GM23338 (cell line): ENCODE results near the gene POMC. TPM values are rescaled to one million over a fixed set of nuclear protein-coding genes. Genes with fewer than 3 reads are reported as not detected.
A peak's percentile ranks its signal among the peaks of the same experiment; 100 is the strongest.

Source experiments
- ATAC-seq: fragments of 200-7000 bp; cut with Tn5 transposase; 3 replicates; pipeline ENCODE4 v1.9.1; 2020
- DNase-seq: peaks from one replicate; pipeline ENCODE4 v3.0.0-alpha.2; 2015; ENCODE audit warnings: low spot score
- H2AFZ ChIP-seq: fragments of 200-600 bp; sonication (generic); 2 replicates; pipeline ENCODE4 v1.8.0; 2016; ENCODE audit warnings: antibody characterized with exemption, mild to moderate bottlenecking, moderate library complexity
- H3F3A ChIP-seq: fragments of 200-600 bp; sonication (generic); replicated peaks from 2 replicates; pipeline ENCODE4 v1.8.0; 2017; ENCODE audit warnings: antibody characterized with exemption, mixed run types, low read depth
- H3K27ac ChIP-seq: fragments of 200-600 bp; sonication (generic); 2 replicates; pipeline ENCODE4 v1.6.1; 2016; ENCODE audit warnings: low read depth
- H3K27me3 ChIP-seq: fragments of 200-600 bp; sonication (generic); 2 replicates; pipeline ENCODE4 v1.8.0; 2016; ENCODE audit warnings: mild to moderate bottlenecking, mixed run types, moderate library complexity; ENCODE audit not compliant: insufficient read depth
- H3K36me3 ChIP-seq: fragments of 200-600 bp; sonication (generic); 2 replicates; pipeline ENCODE4 v1.8.0; 2016; ENCODE audit warnings: mild to moderate bottlenecking; ENCODE audit not compliant: insufficient read depth
- H3K4me1 ChIP-seq: fragments of 200-600 bp; sonication (generic); 2 replicates; pipeline ENCODE4 v1.8.0; 2016; ENCODE audit warnings: mild to moderate bottlenecking, moderate library complexity; ENCODE audit not compliant: insufficient read depth
- H3K4me2 ChIP-seq: fragments of 200-600 bp; sonication (generic); 2 replicates; pipeline ENCODE4 v1.7.1; 2017; ENCODE audit warnings: mixed run types
- H3K4me3 ChIP-seq: fragments of 200-600 bp; sonication (generic); 2 replicates; pipeline ENCODE4 v1.6.1; 2016; ENCODE audit warnings: mixed run types
- H3K79me2 ChIP-seq: fragments of 200-600 bp; sonication (generic); replicated peaks from 2 replicates; pipeline ENCODE4 v1.8.0; 2017; ENCODE audit warnings: mild to moderate bottlenecking; ENCODE audit not compliant: insufficient read depth
- H3K9me2 ChIP-seq: fragments of 200-600 bp; sonication (generic); 2 replicates; pipeline ENCODE4 v1.8.0; 2017; ENCODE audit not compliant: insufficient read depth
- H4K20me1 ChIP-seq: fragments of 200-600 bp; sonication (generic); replicated peaks from 2 replicates; pipeline ENCODE4 v1.8.0; 2017; ENCODE audit warnings: mild to moderate bottlenecking; ENCODE audit not compliant: insufficient read depth
- H3K27ac Mint-ChIP-seq: 2 replicates; pipeline ENCODE4 v1.8.0; 2020; ENCODE audit warnings: inconsistent platforms, mild to moderate bottlenecking, moderate library complexity, mixed read lengths
- H3K27me3 Mint-ChIP-seq: 3 replicates; pipeline ENCODE4 v1.8.0; 2022; ENCODE audit warnings: low read depth, mild to moderate bottlenecking, moderate library complexity, mixed read lengths, inconsistent platforms; ENCODE audit not compliant: insufficient read depth, poor library complexity
- H3K36me3 Mint-ChIP-seq: 3 replicates; pipeline ENCODE4 v1.8.0; 2021; ENCODE audit warnings: low read depth, mild to moderate bottlenecking, inconsistent platforms, moderate library complexity, mixed read lengths
- H3K4me1 Mint-ChIP-seq: 3 replicates; pipeline ENCODE4 v1.8.0; 2020; ENCODE audit warnings: mild to moderate bottlenecking, inconsistent platforms, mixed read lengths
- H3K4me3 Mint-ChIP-seq: 3 replicates; pipeline ENCODE4 v1.8.0; 2021; ENCODE audit warnings: moderate library complexity, mild to moderate bottlenecking, inconsistent platforms, mixed read lengths
- H3K9me3 Mint-ChIP-seq: 3 replicates; pipeline ENCODE4 v1.8.0; 2020; ENCODE audit warnings: moderate library complexity, mild to moderate bottlenecking, inconsistent platforms, mixed read lengths
- CREB1 ChIP-seq: fragments of 250-450 bp; sonication (Bioruptor Pico); IDR thresholded peaks from 2 replicates; pipeline ENCODE4 v1.5.0; 2020; ENCODE audit warnings: low read depth, mild to moderate bottlenecking, moderate library complexity
- EZH2 ChIP-seq: fragments of 200-600 bp; sonication (generic); IDR thresholded peaks from one replicate; pipeline ENCODE4 v1.8.0; 2017; ENCODE audit warnings: antibody characterized with exemption, mild to moderate bottlenecking, low read depth; ENCODE audit not compliant: unreplicated experiment
- EZH2phosphoT487 ChIP-seq: fragments of 200-600 bp; sonication (generic); IDR thresholded peaks from one replicate; pipeline ENCODE4 v1.8.1; 2018; ENCODE audit warnings: antibody characterized with exemption; ENCODE audit not compliant: unreplicated experiment
- NANOG ChIP-seq: IDR thresholded peaks from 2 replicates; pipeline ENCODE4 v1.6.1; 2016; ENCODE audit warnings: antibody characterized with exemption, borderline replicate concordance
- POLR2AphosphoS5 ChIP-seq: IDR thresholded peaks from 2 replicates; pipeline ENCODE4 v1.6.1; 2016; ENCODE audit warnings: antibody characterized with exemption, low read depth
- STAT1 ChIP-seq: IDR thresholded peaks from one replicate; pipeline ENCODE4 v1.6.1; 2016; ENCODE audit warnings: antibody characterized with exemption; ENCODE audit not compliant: unreplicated experiment
- long read RNA-seq: library from polyadenylated mRNA; unstranded; transcript quantifications from one replicate; pipeline ENCODE4 v2.0.0, GENCODE V29; 2020; ENCODE audit not compliant: unreplicated experiment
- polyA plus RNA-seq: library from polyadenylated mRNA; unstranded; fragments of >200 nt; fragmentation: Nextera tagmentation; extraction: Ambion mirVana; gene quantifications from 2 replicates; pipeline ENCODE4 v1.2.1, GENCODE V29; 2016
- total RNA-seq: library from RNA; depleted of rRNA; stranded (reverse); fragments of >200 nt; shearing (Covaris generic); gene quantifications from 2 replicates; pipeline ENCODE4 v1.2.3, GENCODE V29; 2014; rRNA removed
- TF ChIP-seq, protein P1 (sequence below), 2 experiments: fragments of 200-600 bp in 1 of 2; sonication (generic) in 1 of 2; conservative IDR thresholded peaks; 2 replicates each; pipeline versions ENCODE4 v1.5.1 to v1.6.1; 2016 to 2017; ENCODE audit warnings: antibody characterized with exemption in 2 of 2, low read depth in 2 of 2, mild to moderate bottlenecking in 2 of 2, moderate library complexity in 1 of 2
- TF ChIP-seq, protein P2 (sequence below): IDR thresholded peaks from one replicate; pipeline ENCODE4 v1.6.1; 2018; ENCODE audit warnings: antibody characterized with exemption; ENCODE audit not compliant: unreplicated experiment

Gene POMC
- 7.8 and 12.3 TPM in 2 replicates for total RNA-seq
- 8.5 and 8.7 TPM in 2 replicates for polyA plus RNA-seq
- long read RNA-seq, partial matches to known transcripts = 0 of 2 reads
- long read RNA-seq, other reads (novel, unspliced or antisense) = 0 of 2 reads

DNA sequence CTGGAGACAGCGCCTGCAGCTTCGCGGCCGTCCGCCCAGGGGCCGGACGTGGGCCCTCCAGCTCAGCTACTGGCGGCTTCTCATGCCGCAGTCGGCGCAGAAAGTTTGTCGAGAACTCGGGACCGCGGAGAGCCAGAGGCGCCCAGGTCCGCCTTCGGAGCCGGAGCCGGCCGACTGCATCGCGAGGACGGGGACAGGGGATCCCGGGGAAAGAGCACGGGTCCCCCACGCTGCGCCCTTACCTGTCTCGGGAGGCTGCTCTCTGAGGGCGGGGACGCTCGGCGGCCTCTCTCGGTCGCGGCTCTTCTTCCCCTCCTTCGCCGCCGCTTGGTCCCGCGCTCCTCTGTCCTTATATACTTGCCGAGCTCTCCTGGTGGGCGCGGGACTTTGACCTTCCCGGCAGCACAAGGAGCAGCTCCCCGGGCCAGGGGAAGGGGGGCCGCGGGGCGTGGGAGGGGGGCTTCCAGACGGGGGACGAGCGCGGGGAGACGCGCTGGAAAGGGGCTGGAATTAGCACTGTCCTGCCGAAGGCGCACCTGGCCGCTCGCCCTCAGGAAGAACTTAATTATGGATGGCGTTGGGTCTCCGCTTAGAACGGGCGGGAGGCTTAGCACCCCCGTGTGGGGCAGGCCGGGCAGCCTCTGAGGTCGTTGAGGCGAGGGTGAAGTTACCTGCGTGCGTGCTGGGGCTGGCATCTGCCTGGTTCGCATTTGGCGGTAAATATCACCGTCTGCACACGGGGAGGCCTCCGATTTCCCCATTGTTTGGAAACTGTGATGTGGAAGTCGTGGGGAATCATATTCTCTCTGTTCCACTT, at the start of gene POMC:
Gene POMC (minus strand): TSS at position 325 of the 817 bp plus-strand sequence. CDS start 3,808 bp downstream, outside the sequence.
- Mint-ChIP-seq H3K27me3 (peaks cover 55% of the 10 kb centered on the region), H3K27ac (no peak within 1 kb of the TSS), H3K4me1 (peaks cover 10% of the 10 kb centered on the region), H3K4me3 (peak within 1 kb of the TSS; percentile 76), H3K36me3 (no peaks in the 10 kb centered on the region; the same call in 2 of the 3 replicates), H3K9me3 (no peaks in the 10 kb centered on the region; the same call in 2 of the 3 replicates)
- Histone ChIP-seq H4K20me1 (no peaks in the 10 kb centered on the region), H3K4me3 (peak within 1 kb of the TSS; percentile 75), H3K9me2 (no peaks in the 10 kb centered on the region), H3K27me3 (peaks cover 61% of the 10 kb centered on the region), H3K4me1 (peaks cover 8% of the 10 kb centered on the region; the same call in 1 of the 2 replicates), H3K79me2 (no peaks in the 10 kb centered on the region), H3K36me3 (no peaks in the 10 kb centered on the region), H3F3A (no peaks in the 10 kb centered on the region), H3K27ac (no peak within 1 kb of the TSS), H2AFZ (peak within 1 kb of the TSS; percentile 97), H3K4me2 (peak within 1 kb of the TSS; percentile 87)
- TF ChIP-seq STAT1 = no peak
- no peak for TF ChIP-seq EZH2phosphoT487
- TF ChIP-seq, protein P1, sequence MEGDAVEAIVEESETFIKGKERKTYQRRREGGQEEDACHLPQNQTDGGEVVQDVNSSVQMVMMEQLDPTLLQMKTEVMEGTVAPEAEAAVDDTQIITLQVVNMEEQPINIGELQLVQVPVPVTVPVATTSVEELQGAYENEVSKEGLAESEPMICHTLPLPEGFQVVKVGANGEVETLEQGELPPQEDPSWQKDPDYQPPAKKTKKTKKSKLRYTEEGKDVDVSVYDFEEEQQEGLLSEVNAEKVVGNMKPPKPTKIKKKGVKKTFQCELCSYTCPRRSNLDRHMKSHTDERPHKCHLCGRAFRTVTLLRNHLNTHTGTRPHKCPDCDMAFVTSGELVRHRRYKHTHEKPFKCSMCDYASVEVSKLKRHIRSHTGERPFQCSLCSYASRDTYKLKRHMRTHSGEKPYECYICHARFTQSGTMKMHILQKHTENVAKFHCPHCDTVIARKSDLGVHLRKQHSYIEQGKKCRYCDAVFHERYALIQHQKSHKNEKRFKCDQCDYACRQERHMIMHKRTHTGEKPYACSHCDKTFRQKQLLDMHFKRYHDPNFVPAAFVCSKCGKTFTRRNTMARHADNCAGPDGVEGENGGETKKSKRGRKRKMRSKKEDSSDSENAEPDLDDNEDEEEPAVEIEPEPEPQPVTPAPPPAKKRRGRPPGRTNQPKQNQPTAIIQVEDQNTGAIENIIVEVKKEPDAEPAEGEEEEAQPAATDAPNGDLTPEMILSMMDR (conservative IDR thresholded peaks at IDR 0.05; ENCODE audit: low read depth in 2 of 2) = peak in 1 of 2 experiments; percentile 28; a peak in 1 of 4 replicates
- TF ChIP-seq, protein P2, sequence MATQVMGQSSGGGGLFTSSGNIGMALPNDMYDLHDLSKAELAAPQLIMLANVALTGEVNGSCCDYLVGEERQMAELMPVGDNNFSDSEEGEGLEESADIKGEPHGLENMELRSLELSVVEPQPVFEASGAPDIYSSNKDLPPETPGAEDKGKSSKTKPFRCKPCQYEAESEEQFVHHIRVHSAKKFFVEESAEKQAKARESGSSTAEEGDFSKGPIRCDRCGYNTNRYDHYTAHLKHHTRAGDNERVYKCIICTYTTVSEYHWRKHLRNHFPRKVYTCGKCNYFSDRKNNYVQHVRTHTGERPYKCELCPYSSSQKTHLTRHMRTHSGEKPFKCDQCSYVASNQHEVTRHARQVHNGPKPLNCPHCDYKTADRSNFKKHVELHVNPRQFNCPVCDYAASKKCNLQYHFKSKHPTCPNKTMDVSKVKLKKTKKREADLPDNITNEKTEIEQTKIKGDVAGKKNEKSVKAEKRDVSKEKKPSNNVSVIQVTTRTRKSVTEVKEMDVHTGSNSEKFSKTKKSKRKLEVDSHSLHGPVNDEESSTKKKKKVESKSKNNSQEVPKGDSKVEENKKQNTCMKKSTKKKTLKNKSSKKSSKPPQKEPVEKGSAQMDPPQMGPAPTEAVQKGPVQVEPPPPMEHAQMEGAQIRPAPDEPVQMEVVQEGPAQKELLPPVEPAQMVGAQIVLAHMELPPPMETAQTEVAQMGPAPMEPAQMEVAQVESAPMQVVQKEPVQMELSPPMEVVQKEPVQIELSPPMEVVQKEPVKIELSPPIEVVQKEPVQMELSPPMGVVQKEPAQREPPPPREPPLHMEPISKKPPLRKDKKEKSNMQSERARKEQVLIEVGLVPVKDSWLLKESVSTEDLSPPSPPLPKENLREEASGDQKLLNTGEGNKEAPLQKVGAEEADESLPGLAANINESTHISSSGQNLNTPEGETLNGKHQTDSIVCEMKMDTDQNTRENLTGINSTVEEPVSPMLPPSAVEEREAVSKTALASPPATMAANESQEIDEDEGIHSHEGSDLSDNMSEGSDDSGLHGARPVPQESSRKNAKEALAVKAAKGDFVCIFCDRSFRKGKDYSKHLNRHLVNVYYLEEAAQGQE = no peak
- TF ChIP-seq POLR2AphosphoS5 = no peak
- TF ChIP-seq NANOG = no peak
- TF ChIP-seq CREB1 (CRISPR knock-in tag) = no peak
- TF ChIP-seq EZH2 = peak; percentile 47
- DNase-seq (peak; percentile 78), ATAC-seq (peak; percentile 76)

DNA sequence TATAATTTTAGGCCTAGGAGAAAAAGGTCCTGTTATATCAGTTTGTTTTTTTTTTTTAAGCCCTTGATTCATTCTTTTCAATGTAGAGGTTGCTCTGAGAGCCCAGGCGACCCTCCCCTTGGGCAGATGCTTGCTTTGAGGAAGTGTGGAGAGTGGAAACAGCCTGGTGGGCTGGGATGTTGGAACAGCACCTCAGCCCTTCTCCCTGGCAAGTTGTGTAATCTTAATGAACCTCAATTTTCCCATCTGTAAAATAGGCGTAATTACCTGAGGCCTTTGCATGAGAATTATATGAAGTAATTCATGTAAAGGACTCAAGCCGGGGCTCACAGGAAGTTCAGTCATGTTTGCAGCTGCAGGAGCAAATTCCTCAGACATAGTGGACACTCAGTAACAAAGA, 49.7 kb upstream of the POMC start:
- Histone ChIP-seq H3K4me1 (peaks cover 3% of the 10 kb centered on the region; the same call in 1 of the 2 replicates), H3K79me2 (no peaks in the 10 kb centered on the region), H3K9me2 (no peaks in the 10 kb centered on the region), H3K36me3 (no peaks in the 10 kb centered on the region), H2AFZ (no peak overlapping the region), H3K4me3 (no peak overlapping the region), H3K27ac (no peak overlapping the region), H3K4me2 (no peak overlapping the region), H3K27me3 (no peaks in the 10 kb centered on the region), H4K20me1 (no peaks in the 10 kb centered on the region), H3F3A (peaks cover 5% of the 10 kb centered on the region; the same call in 1 of the 2 replicates)
- ATAC-seq (no peak), DNase-seq (no peak)
- peaks cover 11% of the 10 kb centered on the region for H3K27me3 Mint-ChIP-seq
- H3K4me1 Mint-ChIP-seq = no peaks in the 10 kb centered on the region; the same call in 2 of the 3 replicates
- H3K27ac Mint-ChIP-seq = no peak overlapping the region
- H3K36me3 Mint-ChIP-seq = no peaks in the 10 kb centered on the region
- H3K9me3 Mint-ChIP-seq = no peaks in the 10 kb centered on the region
- H3K4me3 Mint-ChIP-seq = no peak overlapping the region
